ENCODE measurements around the gene MREG. TPM values are rescaled to one million over a fixed set of nuclear protein-coding genes. Genes with fewer than 3 reads are reported as not detected.

The MREG gene
- total and polyA plus RNA-seq, 10 of the 15 experiments (the other 5 are each of a cell fraction or from before 2014, with no cell fraction given), result 6.9 to 45.0 (median 28.5) TPM

- no TSS peak for BruUV-seq (replicated peaks)
- DNase-seq (ENCODE audit: low read depth, low spot score) (no peak), FAIRE-seq (peak; percentile 18), ATAC-seq (peak; percentile 97)
- Histone ChIP-seq H2AFZ (ENCODE audit: control insufficient read depth, low read depth, low read length) (peak overlapping the region; percentile 42; the same call in 1 of the 2 replicates), H3K9ac (ENCODE audit: control insufficient read depth, insufficient read depth, low read length) (no peak overlapping the region), H3K36me3 (ENCODE audit: control insufficient read depth in 2 of 2, insufficient read depth in 2 of 2, low read length in 1 of 2) (peaks cover 0 to 2% of the 10 kb centered on the region in 2 experiments; a peak in 3 of 4 replicates), H4K20me1 (ENCODE audit: control insufficient read depth, insufficient read depth) (no peaks in the 10 kb centered on the region), H3K27ac (ENCODE audit: control insufficient read depth, insufficient read depth) (peak overlapping the region; percentile 1; the same call in 1 of the 2 replicates), H3K4me1 (ENCODE audit: control insufficient read depth, insufficient read depth, low read length) (peaks cover 10% of the 10 kb centered on the region), H3K79me2 (ENCODE audit: control insufficient read depth, insufficient read depth, low read length) (no peaks in the 10 kb centered on the region), H3K27me3 (replicated peaks in 1 of 2; ENCODE audit: control insufficient read depth in 2 of 2, insufficient read depth in 2 of 2, low read length in 1 of 2) (no peaks in the 10 kb centered on the region), H3K4me3 (no peak overlapping the region), H3K9me3 (replicated peaks; ENCODE audit: control insufficient read depth, insufficient read depth, low read length) (no peaks in the 10 kb centered on the region), H3K4me2 (ENCODE audit: control insufficient read depth, insufficient read depth) (peak overlapping the region; percentile 59)
- ChIA-PET SMC1A (ENCODE audit: uncharacterized antibody, unreplicated experiment) (interaction anchor here (0.6 to 3.8 kb wide), 13 partner anchors 8 to 112 kb away, joined by 3 to 32 read pairs (median 4); no protein-coding TSS in a partner anchor), RAD21 (ENCODE audit: unreplicated experiment) (interaction anchor here (0.9 to 3.6 kb wide), 4 partner anchors 11 to 70 kb away, joined by 3 to 36 read pairs (median 13); no protein-coding TSS in a partner anchor), POLR2A (interaction anchor here (0.6 to 2.9 kb wide), 6 partner anchors 9 to 39 kb away, joined by 3 to 25 read pairs (median 5); partner anchors contain the start of genes PECR and TMEM169), CTCF (interaction anchor here (0.6 to 4.7 kb wide), 10 partner anchors 7 to 97 kb away, joined by 3 to 58 read pairs (median 5); no protein-coding TSS in a partner anchor)
- WGBS (ENCODE audit: insufficient coverage, insufficient replicate concordance, low lambda C conversion rate, missing lambda C conversion rate), result 9% methylated on average over 5 of the region's 5 CpGs
- intact Hi-C loops (cut with micrococcal nuclease; ENCODE audit: unreplicated experiment) (no loop called here), in situ Hi-C loops (cut with MboI) (no loop called here)
- TF ChIP-seq, protein P1, sequence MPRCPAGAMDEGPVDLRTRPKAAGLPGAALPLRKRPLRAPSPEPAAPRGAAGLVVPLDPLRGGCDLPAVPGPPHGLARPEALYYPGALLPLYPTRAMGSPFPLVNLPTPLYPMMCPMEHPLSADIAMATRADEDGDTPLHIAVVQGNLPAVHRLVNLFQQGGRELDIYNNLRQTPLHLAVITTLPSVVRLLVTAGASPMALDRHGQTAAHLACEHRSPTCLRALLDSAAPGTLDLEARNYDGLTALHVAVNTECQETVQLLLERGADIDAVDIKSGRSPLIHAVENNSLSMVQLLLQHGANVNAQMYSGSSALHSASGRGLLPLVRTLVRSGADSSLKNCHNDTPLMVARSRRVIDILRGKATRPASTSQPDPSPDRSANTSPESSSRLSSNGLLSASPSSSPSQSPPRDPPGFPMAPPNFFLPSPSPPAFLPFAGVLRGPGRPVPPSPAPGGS (IDR thresholded peaks at IDR 0.05; ENCODE audit: borderline replicate concordance, insufficient read depth, low read depth, low read length, poor library complexity, severe bottlenecking), result no peak
- TF ChIP-seq RAD21 (IDR thresholded peaks at IDR 0.05; ENCODE audit: insufficient read depth, low read depth, low read length) (0 out of 2 replicates have a peak, but pooled peaks have one; percentile 6), DPF2 (IDR thresholded peaks at IDR 0.05) (peak; percentile 81), MEF2B (IDR thresholded peaks at IDR 0.05; ENCODE audit: partially characterized antibody, poor library complexity, severe bottlenecking) (peak; percentile 54), FOXM1 (IDR thresholded peaks at IDR 0.05; ENCODE audit: low read depth, low read length) (no peak), YY1 (IDR thresholded peaks at IDR 0.05; ENCODE audit: low read depth, low read length) (peak; percentile 60; the same call in 1 of the 2 replicates), SREBF1 (IDR thresholded peaks at IDR 0.05; ENCODE audit: low read length) (no peak), BHLHE40 (IDR thresholded peaks at IDR 0.05; ENCODE audit: borderline replicate concordance in 1 of 2, low read depth in 2 of 2, low read length in 1 of 2) (peak in 1 of 2 experiments; percentile 10; a peak in 1 of 4 replicates), ATF3 (IDR thresholded peaks at IDR 0.05; ENCODE audit: borderline replicate concordance, extremely low read depth, low read depth, low read length) (no peak), HCFC1 (IDR thresholded peaks at IDR 0.05; ENCODE audit: low read length) (no peak), ZNF384 (IDR thresholded peaks at IDR 0.05; ENCODE audit: borderline replicate concordance, low read depth, low read length) (no peak), NR2F1 (conservative IDR thresholded peaks at IDR 0.05) (no peak)
- TF ChIP-seq, protein P2, sequence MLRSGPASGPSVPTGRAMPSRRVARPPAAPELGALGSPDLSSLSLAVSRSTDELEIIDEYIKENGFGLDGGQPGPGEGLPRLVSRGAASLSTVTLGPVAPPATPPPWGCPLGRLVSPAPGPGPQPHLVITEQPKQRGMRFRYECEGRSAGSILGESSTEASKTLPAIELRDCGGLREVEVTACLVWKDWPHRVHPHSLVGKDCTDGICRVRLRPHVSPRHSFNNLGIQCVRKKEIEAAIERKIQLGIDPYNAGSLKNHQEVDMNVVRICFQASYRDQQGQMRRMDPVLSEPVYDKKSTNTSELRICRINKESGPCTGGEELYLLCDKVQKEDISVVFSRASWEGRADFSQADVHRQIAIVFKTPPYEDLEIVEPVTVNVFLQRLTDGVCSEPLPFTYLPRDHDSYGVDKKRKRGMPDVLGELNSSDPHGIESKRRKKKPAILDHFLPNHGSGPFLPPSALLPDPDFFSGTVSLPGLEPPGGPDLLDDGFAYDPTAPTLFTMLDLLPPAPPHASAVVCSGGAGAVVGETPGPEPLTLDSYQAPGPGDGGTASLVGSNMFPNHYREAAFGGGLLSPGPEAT (IDR thresholded peaks at IDR 0.05; ENCODE audit: low read depth), result peak; percentile 73; the same call in 1 of the 2 replicates
- TF ChIP-seq, protein P3, sequence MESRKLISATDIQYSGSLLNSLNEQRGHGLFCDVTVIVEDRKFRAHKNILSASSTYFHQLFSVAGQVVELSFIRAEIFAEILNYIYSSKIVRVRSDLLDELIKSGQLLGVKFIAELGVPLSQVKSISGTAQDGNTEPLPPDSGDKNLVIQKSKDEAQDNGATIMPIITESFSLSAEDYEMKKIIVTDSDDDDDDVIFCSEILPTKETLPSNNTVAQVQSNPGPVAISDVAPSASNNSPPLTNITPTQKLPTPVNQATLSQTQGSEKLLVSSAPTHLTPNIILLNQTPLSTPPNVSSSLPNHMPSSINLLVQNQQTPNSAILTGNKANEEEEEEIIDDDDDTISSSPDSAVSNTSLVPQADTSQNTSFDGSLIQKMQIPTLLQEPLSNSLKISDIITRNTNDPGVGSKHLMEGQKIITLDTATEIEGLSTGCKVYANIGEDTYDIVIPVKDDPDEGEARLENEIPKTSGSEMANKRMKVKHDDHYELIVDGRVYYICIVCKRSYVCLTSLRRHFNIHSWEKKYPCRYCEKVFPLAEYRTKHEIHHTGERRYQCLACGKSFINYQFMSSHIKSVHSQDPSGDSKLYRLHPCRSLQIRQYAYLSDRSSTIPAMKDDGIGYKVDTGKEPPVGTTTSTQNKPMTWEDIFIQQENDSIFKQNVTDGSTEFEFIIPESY (IDR thresholded peaks at IDR 0.05), result no peak
- TF ChIP-seq, protein P4, sequence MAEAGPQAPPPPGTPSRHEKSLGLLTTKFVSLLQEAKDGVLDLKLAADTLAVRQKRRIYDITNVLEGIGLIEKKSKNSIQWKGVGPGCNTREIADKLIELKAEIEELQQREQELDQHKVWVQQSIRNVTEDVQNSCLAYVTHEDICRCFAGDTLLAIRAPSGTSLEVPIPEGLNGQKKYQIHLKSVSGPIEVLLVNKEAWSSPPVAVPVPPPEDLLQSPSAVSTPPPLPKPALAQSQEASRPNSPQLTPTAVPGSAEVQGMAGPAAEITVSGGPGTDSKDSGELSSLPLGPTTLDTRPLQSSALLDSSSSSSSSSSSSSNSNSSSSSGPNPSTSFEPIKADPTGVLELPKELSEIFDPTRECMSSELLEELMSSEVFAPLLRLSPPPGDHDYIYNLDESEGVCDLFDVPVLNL (IDR thresholded peaks at IDR 0.05; ENCODE audit: low read depth, low read length), result no peak
Observed at GRCh38 chr2:216044883-216045486, 31.6 kb upstream of the MREG start.
